HEK293 (cell line): ENCODE data around the gene VPS51.

Experiments used
- ATF2 ChIP-seq: fragments of 450-650 bp; formaldehyde crosslinking; IDR thresholded peaks from 2 replicates; pipeline ENCODE4 v1.5.1; 2016; ENCODE audit warnings: missing biosample characterization, missing genetic modification characterization, low read depth
- GLI2 ChIP-seq: fragments of 450-650 bp; formaldehyde crosslinking; IDR thresholded peaks from 2 replicates; pipeline ENCODE4; 2017; ENCODE audit warnings: missing biosample characterization, missing genetic modification characterization, low read depth, borderline replicate concordance
- PRDM1 ChIP-seq: fragments of 450-650 bp; formaldehyde crosslinking; IDR thresholded peaks from 2 replicates; pipeline ENCODE4; 2016; ENCODE audit warnings: missing biosample characterization, missing genetic modification characterization
- ZNF274 ChIP-seq, 2 experiments: fragments of 200-500 bp in 1 of 2; fragments of 450-650 bp in 1 of 2; sonication (Bioruptor generic) in 1 of 2; formaldehyde crosslinking in 1 of 2; IDR thresholded peaks; 2 replicates each; pipeline versions ENCODE4 v1.5.1 to v1.6.1; 2014 to 2016; ENCODE audit warnings: borderline replicate concordance in 1 of 2, inconsistent platforms in 1 of 2, low read length in 1 of 2, missing biosample characterization in 1 of 2, missing genetic modification characterization in 1 of 2

- TF ChIP-seq ZNF274 (IDR thresholded peaks at IDR 0.05; ENCODE audit: low read length) = no peak
- no peak for TF ChIP-seq ZNF274 (tag by site-specific recombination; IDR thresholded peaks at IDR 0.05; ENCODE audit: borderline replicate concordance)
- no peak for TF ChIP-seq PRDM1 (tag by site-specific recombination)
- no peak for TF ChIP-seq ATF2 (tag by site-specific recombination)
- TF ChIP-seq GLI2 = no peak
Measured at GRCh38 chr11:65064847-65065240, 31.2 kb upstream of the VPS51 start.
